GM19240 (cell line): ENCODE data around the gene RBM19.

Experiments
- DNase-seq: peaks from one replicate; pipeline ENCODE4 v3.0.0; 2011; ENCODE audit warnings: low spot score; ENCODE audit not compliant: insufficient read length

Gene RBM19

DNA sequence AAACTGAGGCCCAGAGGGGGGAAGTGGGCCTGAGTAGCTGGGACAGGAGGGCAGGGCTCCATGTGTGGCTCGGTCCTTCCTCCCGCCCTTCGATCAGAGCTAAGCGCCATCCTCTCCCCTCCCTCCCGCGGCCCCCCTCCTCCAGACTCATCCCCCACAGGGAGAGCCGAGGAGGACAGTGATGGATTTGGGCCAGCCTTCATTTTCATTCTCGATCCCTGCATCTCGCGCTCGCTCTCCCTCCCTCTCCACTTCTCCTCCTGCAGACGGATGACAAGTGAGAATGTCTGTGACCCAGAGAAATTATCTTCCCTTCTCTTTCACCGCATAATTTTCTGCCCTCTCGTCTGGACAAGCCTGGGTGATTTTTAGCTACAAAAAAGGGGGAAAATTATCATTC lies 183.3 kb downstream of the RBM19 start:
- DNase-seq, result no peak

DNA sequence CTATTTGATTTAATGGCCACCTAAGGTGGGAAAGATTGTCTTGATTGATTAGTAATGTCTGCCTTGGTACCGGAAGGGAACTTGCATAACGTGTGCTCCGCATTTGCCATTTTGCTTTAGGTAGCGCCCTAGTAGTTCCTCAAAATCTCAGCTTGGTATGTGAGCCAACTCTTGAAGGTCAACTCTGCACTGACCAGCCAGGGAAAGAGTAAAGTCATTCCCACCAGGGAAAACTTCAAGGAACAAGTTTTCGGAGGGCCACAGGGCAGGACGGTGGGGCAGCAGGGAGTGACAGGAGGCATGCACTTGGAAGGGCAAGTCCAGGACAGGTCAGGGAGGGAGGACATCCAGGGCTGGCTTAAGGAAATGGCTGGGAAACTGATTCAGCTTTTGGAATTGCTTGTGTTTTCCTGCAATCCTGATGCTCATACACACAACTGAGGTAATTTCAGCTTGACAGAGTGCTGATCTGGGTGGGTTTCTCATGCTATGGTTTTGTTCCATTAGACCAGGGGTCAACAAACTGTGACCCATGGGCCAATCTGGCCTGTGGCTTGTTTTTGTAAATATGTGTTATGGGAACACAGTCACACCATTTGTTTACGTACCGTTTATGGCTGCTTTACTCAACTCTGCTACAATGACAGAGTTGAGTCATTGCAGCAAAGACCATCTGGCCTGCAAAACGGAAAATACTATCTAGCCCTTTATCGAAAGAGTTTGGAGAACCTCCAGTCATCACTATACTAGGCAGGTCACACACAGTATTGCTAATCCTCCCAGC lies 184.5 kb downstream of the RBM19 start:
- no peak for DNase-seq

DNA sequence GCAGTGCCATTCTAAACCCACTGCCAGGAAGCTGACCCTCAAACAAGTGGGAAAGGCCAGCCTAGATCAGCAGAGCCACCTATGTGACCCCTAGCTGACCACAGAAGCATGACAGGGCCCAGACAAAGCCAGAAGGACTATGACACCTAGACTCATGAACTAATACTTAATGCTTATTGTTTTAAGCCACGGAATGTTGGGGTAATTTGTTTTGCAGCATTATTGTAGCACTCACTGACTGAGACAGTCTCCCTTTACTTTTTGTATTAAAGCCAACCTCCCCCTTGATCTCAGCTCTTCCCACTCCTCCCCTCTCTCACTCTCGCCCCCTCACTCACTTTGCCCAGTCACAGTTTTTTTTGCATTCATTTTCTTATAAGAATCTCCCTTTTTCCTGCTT lies 186.4 kb downstream of the RBM19 start:
- DNase-seq, result no peak

DNA sequence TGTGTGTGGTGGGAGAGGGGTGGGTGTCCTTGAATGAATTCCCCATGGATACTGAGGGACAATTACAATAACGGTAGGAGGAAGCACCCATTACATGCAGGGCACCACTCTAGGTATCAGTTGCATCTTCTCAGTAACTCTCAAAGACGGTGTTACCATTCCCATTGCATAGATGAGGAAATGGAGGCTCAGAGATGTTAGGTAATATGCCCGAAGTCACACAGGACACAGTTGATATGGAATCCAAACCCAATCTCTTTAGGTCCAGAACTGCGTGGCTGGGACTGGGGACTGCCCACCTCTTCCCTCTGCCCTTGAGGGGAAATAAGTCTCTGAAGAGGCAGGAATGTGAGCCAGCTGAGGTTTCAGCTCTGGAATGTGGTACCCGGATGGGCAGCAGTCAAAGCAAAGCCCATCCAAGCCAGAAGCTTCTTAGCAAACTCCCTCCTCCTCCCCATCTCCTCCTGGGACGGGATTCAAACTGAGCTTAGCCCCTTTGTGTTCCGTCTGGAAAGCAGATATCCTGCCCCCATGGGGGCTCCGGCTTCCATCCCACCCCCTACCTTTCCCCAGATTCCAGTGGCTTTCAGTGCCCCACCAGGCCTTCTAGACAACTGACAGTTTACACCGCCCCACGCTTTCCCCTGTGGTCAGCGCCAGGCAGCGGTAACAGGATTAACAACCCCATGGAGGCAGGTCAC lies 187.5 kb downstream of the RBM19 start:
- no peak for DNase-seq

DNA sequence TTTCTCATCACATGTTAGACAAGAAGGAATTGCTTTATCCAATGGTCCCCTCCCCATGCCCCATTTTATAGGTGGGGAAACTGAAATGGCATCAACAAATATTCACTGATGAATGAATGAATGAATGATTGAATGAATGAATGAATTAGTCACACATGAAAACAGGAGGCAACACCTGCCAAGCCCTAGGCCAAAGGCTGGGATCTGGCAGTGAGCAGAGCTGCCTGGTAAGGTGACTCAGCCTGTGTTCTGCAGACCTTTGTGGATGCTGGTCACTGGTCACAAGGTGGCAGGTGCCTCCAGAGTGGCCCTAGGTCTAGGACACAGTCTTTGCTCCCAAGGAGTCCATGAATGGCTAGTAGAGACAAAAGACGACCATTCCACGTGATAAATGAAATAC lies 188.4 kb downstream of the RBM19 start:
- DNase-seq, result no peak

DNA sequence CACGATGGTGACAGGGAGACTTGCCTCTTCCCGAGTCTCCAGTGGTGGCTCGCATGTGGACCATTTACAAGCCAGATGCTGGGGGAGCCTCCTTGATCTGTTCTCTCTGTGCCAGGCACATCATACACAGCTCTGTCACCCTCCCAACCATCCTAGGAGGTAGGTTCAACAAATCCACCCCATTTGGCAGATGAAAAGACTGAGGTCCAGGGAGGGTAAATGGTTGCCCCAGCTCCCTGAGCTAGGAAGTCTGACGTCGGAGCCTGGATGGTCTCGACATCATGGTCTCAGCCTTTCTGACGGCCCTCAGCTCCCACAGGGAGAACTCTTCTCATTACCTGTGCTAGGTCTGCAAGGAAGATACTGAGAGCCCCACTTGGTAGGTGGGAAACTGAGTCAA lies 189.6 kb downstream of the RBM19 start:
- no peak for DNase-seq

DNA sequence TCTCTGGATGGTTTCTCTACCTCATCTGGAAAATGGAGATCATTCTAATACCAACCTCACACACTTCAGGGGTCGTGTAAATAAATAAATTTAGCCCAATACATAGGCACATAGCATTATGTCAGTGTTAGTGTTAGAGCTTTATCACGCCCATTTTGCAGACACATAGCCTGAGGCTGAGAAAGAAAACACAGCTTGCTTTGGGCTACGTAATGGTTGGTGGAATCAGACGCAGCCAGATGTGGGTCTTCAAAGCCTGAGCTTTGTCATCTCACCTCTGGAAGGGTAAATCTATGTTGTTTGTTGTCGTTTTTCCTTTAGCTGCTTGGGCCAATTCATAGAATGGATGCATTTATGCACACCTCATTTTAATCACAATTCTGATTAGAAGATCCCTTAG lies 191.6 kb downstream of the RBM19 start:
- DNase-seq, result no peak

DNA sequence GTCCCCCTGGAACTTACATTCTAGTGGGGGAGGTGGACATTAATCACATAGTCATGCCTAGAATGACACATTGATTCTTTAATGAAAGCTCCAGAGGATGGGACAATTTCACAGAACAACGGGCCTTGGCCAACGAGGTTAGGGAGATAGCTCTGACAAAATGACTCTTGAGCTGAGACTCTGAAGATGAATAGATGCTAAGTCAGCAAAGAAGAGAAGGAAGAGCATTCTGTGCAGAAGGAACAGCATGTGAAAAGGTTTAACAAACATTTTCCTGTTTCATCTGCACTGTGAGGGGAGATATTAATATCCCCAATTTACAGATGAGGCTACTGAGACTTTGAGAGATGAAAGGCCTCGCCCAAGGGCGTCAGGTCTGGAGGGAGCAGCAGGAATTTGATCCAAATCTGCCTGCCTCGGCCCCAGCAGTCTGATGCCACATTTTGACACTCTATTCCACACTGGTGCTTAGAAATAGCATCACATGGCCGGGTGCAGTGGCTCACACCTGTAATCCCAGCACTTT lies 193.6 kb downstream of the RBM19 start:
- no peak for DNase-seq

DNA sequence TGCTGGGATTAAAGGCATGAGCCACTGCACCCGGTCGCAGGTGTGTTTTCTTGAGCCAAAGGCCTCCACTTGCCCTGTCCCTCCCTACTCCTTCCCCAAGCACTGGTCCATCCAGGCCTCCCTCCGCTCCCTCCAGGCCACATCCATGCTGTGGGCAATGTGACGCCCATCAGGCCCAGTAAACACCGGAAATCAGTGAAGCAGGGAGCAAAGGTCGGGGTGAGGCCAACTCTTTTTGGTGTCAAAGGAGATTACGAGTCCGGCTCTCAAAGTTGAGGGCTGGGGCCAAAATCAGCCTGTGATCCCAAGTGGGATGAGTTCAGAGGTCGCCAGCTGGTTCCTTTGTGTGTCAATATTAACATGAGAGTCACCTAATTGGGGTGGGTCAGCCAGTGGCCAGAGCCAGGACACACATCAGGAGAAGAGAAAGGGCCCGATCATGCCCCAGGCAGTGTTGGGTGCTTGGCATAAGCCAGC lies 195.7 kb downstream of the RBM19 start:
- no peak for DNase-seq

DNA sequence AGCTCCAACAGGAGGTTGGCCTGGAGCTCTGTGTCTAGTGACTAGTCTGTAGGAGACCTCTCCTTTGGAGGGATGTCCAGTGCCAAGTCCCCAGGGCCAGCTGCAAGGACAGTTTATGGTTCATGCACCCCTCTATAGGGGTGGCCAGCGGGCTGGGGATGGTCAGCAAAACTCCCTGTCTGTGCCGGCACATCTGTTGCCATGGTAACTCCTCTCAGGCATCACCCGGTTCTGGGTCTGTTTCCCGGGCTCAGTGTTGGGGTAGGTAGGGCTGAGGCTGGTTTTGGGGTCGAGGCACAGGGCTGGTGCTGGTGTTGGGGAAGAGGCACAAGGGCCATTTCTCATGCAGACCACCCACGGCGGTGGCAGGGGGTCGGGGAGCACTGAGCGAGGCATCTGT lies 196.8 kb downstream of the RBM19 start:
- DNase-seq, result no peak

DNA sequence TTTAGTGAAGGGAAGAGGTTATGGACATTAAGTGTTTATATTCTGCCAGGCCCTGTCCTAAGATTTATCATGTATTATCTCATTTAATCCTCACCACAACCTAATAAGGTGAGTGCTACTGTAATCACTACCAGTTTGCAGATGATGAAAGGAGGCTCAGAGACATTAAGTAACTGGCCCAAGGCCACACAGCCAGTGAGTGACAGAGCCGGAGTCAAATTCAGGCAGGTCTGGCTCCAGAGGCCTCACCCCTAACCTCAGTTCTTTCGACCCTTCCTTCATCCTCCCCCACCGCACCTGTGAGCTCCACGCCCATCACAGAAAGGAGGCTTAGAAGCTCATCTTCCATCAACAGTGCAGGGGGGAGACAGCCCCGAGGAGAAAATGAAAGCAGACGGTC lies 197.3 kb downstream of the RBM19 start:
- DNase-seq, result no peak

DNA sequence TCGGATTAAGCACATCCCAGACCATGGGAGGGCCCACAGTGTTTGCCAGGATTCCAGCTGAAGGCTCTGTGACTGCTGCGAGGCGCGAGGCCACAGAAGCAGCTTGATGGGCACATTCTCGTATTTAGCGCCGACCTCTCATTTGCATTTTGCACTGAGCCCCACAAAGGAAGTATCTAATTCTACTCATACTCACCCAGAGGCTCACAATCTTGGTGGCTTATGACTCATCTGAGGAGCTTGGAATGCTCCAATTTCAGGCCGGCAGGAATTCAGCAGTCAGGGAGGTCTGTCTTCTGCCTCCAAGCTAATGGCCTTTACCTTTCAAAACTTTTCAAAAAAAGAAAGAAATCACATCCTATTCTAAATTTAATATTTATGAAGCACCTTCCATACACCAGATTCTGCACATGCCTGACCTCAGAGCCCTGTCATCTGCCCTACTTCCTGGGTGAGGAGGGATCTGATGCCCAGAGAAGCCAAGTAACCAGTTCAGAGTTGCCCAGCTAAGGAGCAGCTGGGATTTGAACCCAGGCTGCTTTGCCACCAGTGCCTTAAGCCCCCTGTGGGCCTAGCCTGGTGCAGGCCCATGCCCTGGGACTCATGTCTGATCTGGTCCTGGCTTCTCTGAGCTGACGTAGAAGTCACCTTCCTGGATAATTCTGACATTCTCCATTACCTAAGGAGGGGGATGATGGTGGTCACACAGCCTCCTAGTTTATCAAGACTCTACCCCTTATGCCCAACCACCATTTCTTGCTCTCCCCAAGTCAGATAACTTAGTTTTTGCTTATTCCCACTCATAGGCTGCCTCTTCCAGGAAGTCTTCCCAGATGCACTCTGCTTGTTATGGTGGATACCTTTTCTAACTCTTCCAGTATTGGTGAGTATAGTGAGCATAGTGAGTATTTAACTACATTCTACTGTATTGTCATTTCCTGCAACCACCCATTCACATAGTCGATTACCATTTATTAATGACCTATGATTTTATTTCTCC lies 198.9 kb downstream of the RBM19 start:
- DNase-seq, result no peak
